HG02798 (cell line): ENCODE measurements around the gene PROM2.

Experiments used
- ATAC-seq: cut with Tn5 transposase; IDR thresholded peaks from one replicate; pipeline ENCODE4 v1.9.1; 2021; ENCODE audit warnings: mild to moderate bottlenecking; ENCODE audit not compliant: unreplicated experiment, poor library complexity

PROM2 gene

GRCh38 chr2:95317665-95318425 lies 43.6 kb downstream of the PROM2 start:
- ATAC-seq = no peak

DNA sequence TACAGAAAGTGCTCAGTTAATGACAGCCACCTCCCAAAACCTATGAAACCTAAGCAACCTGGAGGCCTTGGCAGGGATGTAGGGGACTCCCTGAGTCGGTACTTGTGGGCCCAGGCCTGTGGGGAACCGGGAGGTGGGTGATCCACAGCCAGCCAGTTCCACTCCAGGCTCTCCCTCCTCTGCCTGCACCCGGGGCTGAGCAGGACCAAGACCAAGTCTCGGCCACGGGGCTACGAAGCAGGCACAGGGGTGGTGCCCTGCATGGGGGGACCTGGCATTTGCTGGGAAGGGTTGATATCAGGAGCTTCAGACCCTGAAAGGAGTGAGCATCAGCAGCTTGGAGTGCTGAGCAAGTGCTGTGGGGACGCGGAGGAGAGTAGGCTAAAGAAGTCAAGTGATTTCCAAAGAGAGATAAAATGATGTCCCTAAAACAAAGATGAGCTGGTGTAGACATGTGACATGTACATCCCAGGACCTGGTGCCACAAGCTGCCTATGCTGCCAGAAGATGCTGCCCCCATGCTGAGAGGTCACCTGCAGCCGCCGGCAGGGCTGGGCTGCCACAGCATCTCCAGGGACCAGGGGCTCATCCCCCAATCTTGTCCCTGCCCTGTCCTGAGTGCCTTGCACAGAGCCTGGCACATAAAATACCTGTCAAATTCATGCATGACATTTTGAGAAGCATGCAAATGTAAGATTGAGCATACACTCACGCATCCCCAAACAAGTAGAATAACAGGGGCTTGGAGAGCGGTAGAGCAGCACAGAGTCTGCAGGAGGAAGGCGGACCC lies 44.4 kb downstream of the PROM2 start:
- no peak for ATAC-seq

- no peak for ATAC-seq
These were observed 45.5 kb downstream of the PROM2 start for GRCh38 chr2:95319481-95320343.

GRCh38 chr2:95320344-95320712 lies 46.1 kb downstream of the PROM2 start:
- ATAC-seq = no peak

DNA sequence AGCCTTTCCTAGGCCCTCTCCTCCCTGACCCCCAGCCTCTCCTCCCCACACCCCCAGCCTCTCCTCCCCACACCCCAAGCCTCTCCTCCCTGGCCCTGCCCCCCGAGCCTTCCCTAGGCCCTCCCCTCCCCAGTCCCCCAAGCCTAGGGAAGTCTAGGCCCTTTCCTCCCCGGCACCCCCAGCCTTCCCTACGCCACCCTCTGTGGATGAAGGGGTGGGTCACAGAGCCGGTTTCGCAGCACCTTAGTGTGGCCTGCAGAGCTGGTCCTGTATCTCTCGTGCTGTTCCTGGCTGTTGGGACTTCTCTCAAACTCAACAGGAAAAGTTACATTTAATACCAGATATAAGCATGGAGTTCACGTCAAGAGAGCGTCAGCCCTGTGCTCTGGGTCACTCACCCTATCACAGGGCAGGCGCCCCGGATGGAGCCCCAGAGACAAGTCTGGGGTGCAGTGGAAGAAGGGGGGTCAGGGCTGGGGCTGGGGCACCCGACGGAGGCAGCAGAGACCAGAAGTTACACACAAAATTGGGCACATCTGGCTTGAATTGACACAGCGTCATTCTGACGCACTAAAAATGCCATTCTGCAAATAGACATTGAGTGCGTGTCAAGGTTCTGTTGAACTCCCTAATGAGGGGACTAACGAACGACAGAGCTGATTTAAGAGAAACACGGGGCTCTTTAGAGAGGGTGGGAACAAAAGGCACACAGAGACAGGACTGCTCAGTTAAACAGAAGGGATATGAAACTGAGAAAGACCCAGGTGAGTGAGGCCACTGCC lies 46.9 kb downstream of the PROM2 start:
- ATAC-seq = no peak

DNA sequence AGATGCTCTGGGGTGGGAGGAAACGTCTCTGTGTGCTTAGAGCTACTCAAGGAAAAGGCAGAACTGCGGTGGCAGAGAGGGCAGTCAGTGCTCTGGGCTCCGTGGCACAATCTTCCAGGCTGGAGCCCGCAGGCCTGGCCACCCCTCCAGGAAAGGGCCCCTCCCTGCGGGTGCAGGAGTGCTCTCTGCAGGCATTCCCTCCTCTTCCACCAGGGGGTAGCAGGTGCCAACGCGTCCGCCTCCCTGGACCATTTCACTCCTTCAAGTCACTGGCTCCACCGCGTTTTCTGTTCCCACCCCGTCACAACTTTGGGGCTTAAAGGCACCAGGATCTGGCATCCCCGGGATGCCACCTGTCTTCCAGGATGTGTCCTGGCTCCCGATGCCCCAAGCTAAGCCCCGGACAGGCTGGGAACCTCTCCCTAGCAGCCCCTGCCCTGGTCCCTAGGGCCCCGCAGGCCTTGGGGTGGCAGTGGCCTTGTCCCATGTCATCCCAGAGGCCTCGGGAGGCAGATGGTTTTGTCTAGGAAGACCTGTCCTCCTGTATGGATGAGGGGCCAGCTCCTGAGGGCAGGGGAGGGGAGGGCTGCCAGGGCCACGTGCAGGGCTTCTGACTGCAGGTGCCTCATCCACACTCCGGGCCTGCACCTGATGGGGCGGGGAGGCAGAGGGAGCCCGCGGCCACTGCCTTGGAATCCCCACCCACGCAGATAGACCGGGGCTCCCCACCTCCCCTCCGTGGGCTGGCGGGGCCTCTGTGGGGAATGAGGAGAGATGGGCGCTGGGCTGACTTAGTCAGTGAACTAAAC lies 49.3 kb downstream of the PROM2 start:
- ATAC-seq = no peak

- no peak for ATAC-seq
These were observed 50.8 kb downstream of the PROM2 start for GRCh38 chr2:95325026-95325425.

DNA sequence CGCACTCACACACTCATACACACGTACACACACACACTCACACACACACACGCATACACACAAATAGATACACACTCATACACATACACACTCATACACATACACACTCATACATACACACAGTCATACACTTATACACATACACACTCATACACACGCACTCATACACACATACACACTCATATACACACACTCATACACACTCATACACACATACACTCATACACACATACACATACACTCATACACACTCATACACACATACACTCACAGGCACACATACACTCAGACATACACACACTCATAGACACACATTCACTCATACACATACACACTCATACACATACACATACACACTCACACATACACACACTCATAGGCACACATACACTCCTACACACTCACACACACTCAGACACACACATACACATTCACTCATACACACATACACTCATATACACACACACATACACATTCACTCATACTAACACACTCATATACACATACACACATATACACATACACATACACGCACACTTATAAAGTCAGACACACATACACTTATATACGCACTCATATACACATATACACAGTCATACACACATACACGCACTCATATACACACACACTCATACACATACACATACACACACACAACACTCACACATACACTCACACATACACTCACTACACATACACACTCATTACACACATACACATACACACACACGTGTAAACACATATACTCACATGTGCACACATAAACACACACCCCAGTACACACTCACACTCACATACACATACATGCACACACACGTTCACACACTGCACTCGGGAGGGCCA lies 51.6 kb downstream of the PROM2 start:
- ATAC-seq = no peak

DNA sequence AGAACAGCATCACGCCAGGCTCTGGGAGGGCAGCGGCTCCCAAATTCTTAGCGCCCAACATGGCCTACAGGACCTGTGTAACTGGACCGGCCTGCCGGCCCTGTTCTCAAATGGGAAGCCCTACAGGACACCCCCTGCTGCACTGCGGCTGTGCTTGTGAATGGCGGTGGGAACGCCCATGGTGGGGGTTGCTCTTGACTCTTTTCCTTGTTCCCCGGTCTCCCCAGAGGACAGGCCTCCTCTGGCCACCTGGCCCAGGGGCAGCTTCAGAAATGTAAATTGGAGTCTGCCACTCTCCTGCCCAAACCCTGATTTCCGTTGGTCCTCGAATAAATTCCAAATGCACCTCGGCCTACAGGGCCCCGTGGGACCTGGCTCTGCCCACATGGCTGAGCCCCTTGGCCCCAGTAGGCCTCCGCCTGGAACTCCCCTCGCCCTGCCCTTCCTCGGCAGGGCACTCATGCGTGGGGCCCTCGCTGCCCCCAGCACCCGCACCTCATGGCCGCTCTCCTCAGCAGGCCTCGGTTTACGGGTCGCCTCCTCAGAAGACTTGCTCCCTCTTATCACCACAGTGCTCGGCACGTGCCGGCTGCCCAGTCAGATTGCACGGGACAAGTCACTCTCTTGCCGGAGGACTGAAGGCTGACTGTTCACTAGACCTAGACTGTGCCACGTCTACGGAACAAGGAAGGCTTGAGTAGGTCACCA lies 52.3 kb downstream of the PROM2 start:
- ATAC-seq = no peak

GRCh38 chr2:95327861-95328260 lies 53.6 kb downstream of the PROM2 start:
- ATAC-seq = no peak

DNA sequence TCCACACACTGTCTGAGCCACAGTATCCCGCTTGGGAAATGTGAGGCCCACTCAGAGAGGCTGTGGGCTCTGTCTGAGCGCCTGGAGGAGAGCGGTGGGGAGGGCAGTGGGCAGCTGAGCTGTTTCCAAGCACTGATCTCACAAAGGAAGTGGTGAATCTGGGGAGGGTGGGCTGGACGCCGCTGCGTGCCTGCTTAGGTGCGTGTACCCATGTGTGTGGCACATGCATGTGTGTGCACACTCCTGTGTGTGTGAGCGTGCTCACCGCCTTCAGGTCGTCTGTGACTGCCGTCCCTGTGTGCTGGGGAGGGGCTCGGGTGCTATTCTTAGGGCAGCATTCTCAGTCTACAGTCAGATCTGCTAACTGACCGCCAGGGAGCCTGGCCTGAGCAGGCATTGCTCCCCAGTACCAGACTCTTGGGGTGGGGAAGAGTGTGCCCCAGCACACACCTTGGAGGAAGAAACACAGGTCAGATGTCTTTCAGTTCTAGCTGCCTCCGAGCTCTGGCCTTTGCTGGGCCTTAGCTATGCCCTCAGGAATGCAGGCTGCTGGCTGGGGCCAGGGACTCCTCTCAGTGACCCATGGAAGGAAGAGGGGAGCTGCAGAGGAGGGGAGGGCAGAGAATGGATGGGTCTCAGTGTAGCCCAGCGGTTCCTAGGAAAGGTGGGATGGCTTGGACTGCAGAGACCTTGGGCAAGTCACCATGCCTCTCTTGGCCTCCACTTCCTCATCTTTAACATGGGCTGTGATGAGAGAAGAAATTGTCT lies 54.3 kb downstream of the PROM2 start:
- no peak for ATAC-seq

- no peak for ATAC-seq
These were observed 55.2 kb downstream of the PROM2 start for GRCh38 chr2:95329401-95329800.

GRCh38 chr2:95329891-95330793 lies 55.9 kb downstream of the PROM2 start:
- ATAC-seq = no peak

GRCh38 chr2:95330794-95331338 lies 56.6 kb downstream of the PROM2 start:
- ATAC-seq = no peak

DNA sequence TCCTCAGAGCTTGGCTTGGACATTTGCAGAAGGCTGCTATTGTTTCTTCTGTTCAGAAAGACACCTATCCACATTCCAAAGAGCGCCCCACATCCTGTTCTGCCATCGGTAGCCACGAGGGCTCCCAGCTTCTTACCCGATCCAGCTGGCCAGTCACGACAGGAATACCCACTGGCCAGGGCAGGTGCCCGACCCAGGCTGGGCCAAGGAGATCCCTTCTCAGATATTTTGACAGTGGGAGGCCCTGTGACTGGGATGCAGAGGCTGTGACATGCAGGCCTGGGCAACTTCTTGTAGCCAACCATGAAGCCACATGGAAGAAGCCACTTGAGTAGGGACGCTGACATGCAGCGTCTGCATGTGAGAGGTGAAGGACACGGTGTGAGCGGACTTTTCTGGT lies 57.4 kb downstream of the PROM2 start:
- ATAC-seq = no peak

GRCh38 chr2:95332036-95332435 lies 57.8 kb downstream of the PROM2 start:
- no peak for ATAC-seq
